PC-9 (cell line): Measurements from ENCODE around the gene ZNF275.

Experiments
- EZH2 ChIP-seq: fragments of 200-600 bp; sonication (generic); IDR thresholded peaks from 2 replicates; pipeline ENCODE4 v1.8.0; 2017; ENCODE audit warnings: antibody characterized with exemption, low read depth
- TF ChIP-seq, protein P1 (sequence below): fragments of 200-600 bp; sonication (generic); conservative IDR thresholded peaks from 2 replicates; pipeline ENCODE4 v1.6.1; 2017; ENCODE audit warnings: mixed run types, antibody characterized with exemption, mild to moderate bottlenecking, moderate library complexity

DNA sequence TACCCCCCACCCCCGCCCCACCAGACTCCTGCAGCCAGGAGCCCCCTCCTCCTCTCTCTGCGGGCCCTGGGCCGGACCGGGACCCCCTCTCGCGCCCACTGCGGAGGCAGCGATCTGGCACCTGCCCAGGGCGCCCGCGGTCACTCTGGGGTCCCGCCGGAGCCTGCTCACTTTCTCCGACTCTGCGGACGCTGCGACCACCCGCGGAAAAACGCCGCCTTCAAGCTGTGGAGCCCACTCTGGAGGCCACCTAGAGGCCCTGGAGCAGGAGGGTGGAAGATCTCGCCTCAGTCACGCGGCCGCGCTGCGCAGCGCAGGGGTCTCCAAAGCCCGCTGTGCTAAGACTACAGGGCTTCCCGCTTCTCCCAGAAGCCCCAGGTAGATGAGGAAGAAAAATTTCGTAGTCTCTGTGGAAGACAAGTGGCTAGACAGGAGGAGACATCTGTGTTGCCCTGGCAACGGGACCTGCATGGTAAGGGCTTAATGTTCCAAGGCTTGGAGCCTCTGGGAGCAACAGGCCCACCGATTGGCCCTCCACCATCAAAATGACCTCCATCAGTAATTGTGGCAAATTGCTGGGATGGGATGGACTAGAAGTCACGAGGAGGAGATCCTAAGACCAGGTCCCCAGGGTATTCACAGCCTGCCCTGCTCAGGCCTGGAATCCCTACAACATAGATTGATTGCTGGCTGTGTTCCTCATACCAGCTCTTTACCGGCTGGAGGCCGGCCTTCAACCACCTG, 12.4 kb upstream of the ZNF275 start, which contains the start of gene PNMA6F:
- TF ChIP-seq, protein P1, sequence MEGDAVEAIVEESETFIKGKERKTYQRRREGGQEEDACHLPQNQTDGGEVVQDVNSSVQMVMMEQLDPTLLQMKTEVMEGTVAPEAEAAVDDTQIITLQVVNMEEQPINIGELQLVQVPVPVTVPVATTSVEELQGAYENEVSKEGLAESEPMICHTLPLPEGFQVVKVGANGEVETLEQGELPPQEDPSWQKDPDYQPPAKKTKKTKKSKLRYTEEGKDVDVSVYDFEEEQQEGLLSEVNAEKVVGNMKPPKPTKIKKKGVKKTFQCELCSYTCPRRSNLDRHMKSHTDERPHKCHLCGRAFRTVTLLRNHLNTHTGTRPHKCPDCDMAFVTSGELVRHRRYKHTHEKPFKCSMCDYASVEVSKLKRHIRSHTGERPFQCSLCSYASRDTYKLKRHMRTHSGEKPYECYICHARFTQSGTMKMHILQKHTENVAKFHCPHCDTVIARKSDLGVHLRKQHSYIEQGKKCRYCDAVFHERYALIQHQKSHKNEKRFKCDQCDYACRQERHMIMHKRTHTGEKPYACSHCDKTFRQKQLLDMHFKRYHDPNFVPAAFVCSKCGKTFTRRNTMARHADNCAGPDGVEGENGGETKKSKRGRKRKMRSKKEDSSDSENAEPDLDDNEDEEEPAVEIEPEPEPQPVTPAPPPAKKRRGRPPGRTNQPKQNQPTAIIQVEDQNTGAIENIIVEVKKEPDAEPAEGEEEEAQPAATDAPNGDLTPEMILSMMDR, result no peak
- no peak for TF ChIP-seq EZH2
